NT2/D1 (cell line): ENCODE measurements around the gene FUBP3.

Source experiments
- DNase-seq: peaks from one replicate; pipeline ENCODE4 v3.0.0-alpha.2; 2011; ENCODE audit warnings: low read depth, low spot score
- H3K27me3 ChIP-seq: 2 replicates; pipeline ENCODE4 v1.6.0; 2011; ENCODE audit warnings: mild to moderate bottlenecking; ENCODE audit not compliant: insufficient read length, insufficient read depth
- H3K36me3 ChIP-seq: 2 replicates; pipeline ENCODE4 v1.6.1; 2011; ENCODE audit warnings: mild to moderate bottlenecking, low read length, mixed read lengths; ENCODE audit not compliant: insufficient read depth, insufficient read length
- H3K4me1 ChIP-seq: 2 replicates; pipeline ENCODE4 v1.5.1; 2011; ENCODE audit not compliant: insufficient read depth, insufficient read length
- H3K4me3 ChIP-seq: 2 replicates; pipeline ENCODE4 v1.5.1; 2011; ENCODE audit warnings: low read depth; ENCODE audit not compliant: insufficient read length
- H3K9ac ChIP-seq: 2 replicates; pipeline ENCODE4 v1.6.0; 2011; ENCODE audit warnings: low read depth; ENCODE audit not compliant: insufficient read length
- H3K9me3 ChIP-seq: 2 replicates; pipeline ENCODE4 v1.5.1; 2011; ENCODE audit warnings: mild to moderate bottlenecking, low read length; ENCODE audit not compliant: insufficient read depth
- SUZ12 ChIP-seq: IDR thresholded peaks from 2 replicates; pipeline ENCODE4 v1.6.1; 2011; ENCODE audit not compliant: insufficient read length, insufficient read depth; ENCODE audit errors: extremely low read depth
- YY1 ChIP-seq: IDR thresholded peaks from 2 replicates; pipeline ENCODE4 v1.6.1; 2011; ENCODE audit not compliant: insufficient read length, insufficient read depth
- ZNF274 ChIP-seq: IDR thresholded peaks from 2 replicates; pipeline ENCODE4 v1.6.1; 2011; ENCODE audit warnings: mild to moderate bottlenecking, low read depth, low read length

FUBP3 gene

DNA sequence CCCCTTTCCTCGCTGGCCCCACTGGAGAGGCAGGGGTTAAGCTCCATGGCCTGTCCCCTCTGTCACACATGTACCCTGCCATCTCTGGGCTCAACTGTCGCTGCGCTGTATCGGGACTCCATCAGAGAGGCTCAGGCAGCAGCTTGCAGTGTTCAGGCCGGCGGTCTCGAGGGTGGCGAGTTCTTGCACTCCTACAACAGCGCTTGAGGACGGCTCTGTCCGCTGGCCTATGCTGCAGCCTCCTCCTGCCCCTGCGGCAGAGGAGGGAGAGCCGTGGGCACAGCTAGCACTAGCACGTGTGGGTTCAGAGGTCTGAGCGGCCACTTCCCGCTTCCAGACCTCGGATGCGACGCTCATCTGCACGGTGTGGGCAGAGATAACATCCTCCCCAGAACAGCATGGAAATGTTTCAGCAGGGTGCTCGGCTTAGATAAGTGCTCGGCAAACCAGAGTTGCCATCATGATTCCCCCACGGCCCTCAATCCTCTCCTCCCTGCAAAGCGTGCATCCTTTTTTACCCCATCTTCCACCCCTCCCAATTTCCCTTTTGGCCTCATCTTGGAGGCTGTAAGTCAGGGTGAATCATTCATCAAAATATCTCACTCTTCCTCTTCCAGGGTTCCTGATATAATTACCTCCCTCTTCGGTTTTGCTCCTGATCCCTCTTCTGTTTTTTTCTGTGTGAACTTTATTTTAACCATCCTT is 41.9 kb upstream of the FUBP3 start:
- H3K4me1 ChIP-seq = peaks cover 13% of the 10 kb centered on the region
- no peaks in the 10 kb centered on the region for H3K36me3 ChIP-seq
- H3K9ac ChIP-seq = no peak overlapping the region
- no peak overlapping the region for H3K4me3 ChIP-seq
- H3K27me3 ChIP-seq = peaks cover 16% of the 10 kb centered on the region
- no peaks in the 10 kb centered on the region for H3K9me3 ChIP-seq
- no peak for DNase-seq
- no peak for TF ChIP-seq YY1
- TF ChIP-seq SUZ12 = no peak
- no peak for TF ChIP-seq ZNF274

- peaks cover 16% of the 10 kb centered on the region for H3K27me3 ChIP-seq
- no peak overlapping the region for H3K9ac ChIP-seq
- H3K36me3 ChIP-seq = no peaks in the 10 kb centered on the region
- H3K4me1 ChIP-seq = peaks cover 21% of the 10 kb centered on the region
- no peak overlapping the region for H3K4me3 ChIP-seq
- no peak for DNase-seq
- no peaks in the 10 kb centered on the region for H3K9me3 ChIP-seq
- TF ChIP-seq ZNF274 (no peak), SUZ12 (no peak), YY1 (no peak)
Measured at GRCh38 chr9:130539420-130540223, 39.8 kb upstream of the FUBP3 start.

DNA sequence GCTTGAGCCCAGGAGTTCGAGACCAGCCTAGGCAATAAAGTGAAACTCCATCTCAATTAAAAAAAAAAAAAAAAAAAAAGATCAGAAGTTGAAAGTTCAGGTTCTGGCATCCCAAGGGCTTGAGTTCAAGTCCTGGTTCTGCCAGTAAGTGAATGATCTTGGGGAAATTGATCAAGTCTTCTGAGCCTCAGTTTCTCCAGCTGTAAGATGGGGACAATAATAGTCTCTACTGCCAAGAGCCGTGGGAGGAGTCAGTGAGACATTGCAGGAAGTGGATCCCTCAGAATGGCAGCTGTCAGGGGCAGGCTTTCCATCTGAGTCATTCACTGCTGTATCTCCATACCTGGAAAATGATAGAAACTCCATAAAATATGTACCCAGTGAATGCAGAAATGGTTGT is 37.8 kb upstream of the FUBP3 start:
- Histone ChIP-seq H3K4me3 (no peak overlapping the region), H3K4me1 (peaks cover 21% of the 10 kb centered on the region), H3K9ac (no peak overlapping the region), H3K36me3 (no peaks in the 10 kb centered on the region), H3K27me3 (peaks cover 7% of the 10 kb centered on the region), H3K9me3 (no peaks in the 10 kb centered on the region)
- DNase-seq = no peak
- no peak for TF ChIP-seq SUZ12
- no peak for TF ChIP-seq ZNF274
- TF ChIP-seq YY1 = no peak

GRCh38 chr9:130542038-130542437 is 37.3 kb upstream of the FUBP3 start:
- H3K36me3 ChIP-seq = no peaks in the 10 kb centered on the region
- H3K4me3 ChIP-seq = no peak overlapping the region
- H3K9me3 ChIP-seq = no peaks in the 10 kb centered on the region
- DNase-seq = no peak
- TF ChIP-seq YY1 (no peak), SUZ12 (no peak), ZNF274 (no peak)
- peaks cover 2% of the 10 kb centered on the region for H3K27me3 ChIP-seq
- peaks cover 18% of the 10 kb centered on the region for H3K4me1 ChIP-seq
- no peak overlapping the region for H3K9ac ChIP-seq

DNA sequence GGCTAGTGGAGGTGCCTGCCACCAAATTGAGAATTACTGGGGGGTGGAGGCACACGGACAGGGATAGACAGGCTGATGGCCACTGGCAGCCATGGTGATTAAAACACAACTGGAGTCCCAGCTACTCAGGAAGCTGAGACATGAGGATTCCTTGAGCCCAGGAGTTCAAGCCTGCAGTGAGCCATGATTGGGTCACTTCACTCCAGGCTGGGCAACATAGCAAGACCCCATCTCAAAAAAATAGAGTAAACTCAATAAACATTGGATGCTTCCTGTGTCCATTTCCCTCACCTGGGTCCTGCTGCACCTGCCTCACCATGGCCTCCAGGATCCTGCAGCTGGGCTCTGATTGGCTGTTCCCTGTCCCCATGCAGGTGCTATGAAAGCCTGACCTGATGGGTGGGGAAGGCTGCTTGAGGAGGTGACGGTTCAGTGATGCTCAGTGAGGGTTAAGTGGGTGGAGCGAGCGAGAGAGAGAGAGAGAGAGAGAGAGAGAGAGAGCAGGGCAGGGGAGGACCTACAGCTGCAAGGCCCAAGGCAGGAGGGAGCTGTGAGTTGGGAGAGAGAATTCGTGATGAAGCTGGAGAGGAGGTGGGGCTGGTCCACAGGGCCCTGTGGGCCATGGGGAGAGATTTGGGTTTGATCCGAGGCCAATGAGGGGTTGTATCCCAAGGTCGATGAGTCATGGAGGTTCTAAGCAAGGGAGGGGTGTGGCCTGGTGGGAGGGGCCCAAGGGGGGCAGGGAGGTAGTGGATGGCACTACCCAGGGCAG is 36.7 kb upstream of the FUBP3 start:
- H3K27me3 ChIP-seq = no peaks in the 10 kb centered on the region
- no peaks in the 10 kb centered on the region for H3K9me3 ChIP-seq
- H3K9ac ChIP-seq = no peak overlapping the region
- H3K4me1 ChIP-seq = peaks cover 16% of the 10 kb centered on the region
- DNase-seq = no peak
- TF ChIP-seq SUZ12 (no peak), ZNF274 (no peak), YY1 (no peak)
- no peaks in the 10 kb centered on the region for H3K36me3 ChIP-seq
- no peak overlapping the region for H3K4me3 ChIP-seq

GRCh38 chr9:130543368-130543767 is 36.0 kb upstream of the FUBP3 start:
- Histone ChIP-seq H3K36me3 (no peaks in the 10 kb centered on the region), H3K9ac (no peak overlapping the region), H3K4me3 (no peak overlapping the region), H3K4me1 (peaks cover 16% of the 10 kb centered on the region), H3K9me3 (no peaks in the 10 kb centered on the region), H3K27me3 (no peaks in the 10 kb centered on the region)
- DNase-seq = no peak
- no peak for TF ChIP-seq SUZ12
- no peak for TF ChIP-seq ZNF274
- TF ChIP-seq YY1 = no peak
